ENCODE data around the gene CYP4F2.
"Not testable (repeated sequence)": the region's sequence is repeated elsewhere in the genome, so short reads cannot be mapped to it uniquely, and the experiment has no call there.

CYP4F2 gene

GRCh38 chr19:15874821-15875474, 22.9 kb downstream of the CYP4F2 start:
- H3K4me3 ChIP-seq (ENCODE audit: low read depth, low read length): no peak overlapping the region
- no peak for DNase-seq (ENCODE audit: low read depth, low spot score)
- POLR2A ChIA-PET: no interaction called here
- TF ChIP-seq CTCF (IDR thresholded peaks at IDR 0.05; ENCODE audit: insufficient read depth, low read length, missing control alignments): no peak
- CTCF ChIA-PET: no interaction called here

- DNase-seq (ENCODE audit: low read depth, low spot score); H3K4me3 ChIP-seq (ENCODE audit: low read depth, low read length); POLR2A ChIA-PET; CTCF ChIA-PET: not testable (repeated sequence)
These were observed 24.1 kb downstream of the CYP4F2 start for GRCh38 chr19:15873771-15874170.

- no peak overlapping the region for H3K4me3 ChIP-seq (ENCODE audit: low read depth, low read length)
- ChIA-PET CTCF (no interaction called here), POLR2A (no interaction called here)
These were observed 26.3 kb downstream of the CYP4F2 start for GRCh38 chr19:15871570-15871969.

GRCh38 chr19:15869873-15870272, 28.0 kb downstream of the CYP4F2 start:
- POLR2A ChIA-PET: no interaction called here
- H3K4me3 ChIP-seq (ENCODE audit: low read depth, low read length): no peak overlapping the region
- no peak for DNase-seq (ENCODE audit: low read depth, low spot score)
- no peak for TF ChIP-seq CTCF (IDR thresholded peaks at IDR 0.05; ENCODE audit: insufficient read depth, low read length, missing control alignments)
- CTCF ChIA-PET: interaction anchor here (0.8 to 1.7 kb wide), 2 partner anchors 12 to 240 kb away, joined by 3 to 4 read pairs; no protein-coding TSS in a partner anchor

More at GRCh38 chr19:15871570-15871969, 26.3 kb downstream of the CYP4F2 start:
- TF ChIP-seq CTCF (IDR thresholded peaks at IDR 0.05; ENCODE audit: insufficient read depth, low read length, missing control alignments): no peak
- DNase-seq (ENCODE audit: low read depth, low spot score): no peak

- TF ChIP-seq CTCF (IDR thresholded peaks at IDR 0.05; ENCODE audit: insufficient read depth, low read length, missing control alignments): peak; percentile 46
- no peak for DNase-seq (ENCODE audit: low read depth, low spot score)
- POLR2A ChIA-PET: no interaction called here
- no peak overlapping the region for H3K4me3 ChIP-seq (ENCODE audit: low read depth, low read length)
- CTCF ChIA-PET: interaction anchor here (0.8 to 1.7 kb wide), 2 partner anchors 11 to 239 kb away, joined by 3 to 4 read pairs; no protein-coding TSS in a partner anchor
These were observed 28.7 kb downstream of the CYP4F2 start for GRCh38 chr19:15869109-15869555.

- CTCF ChIA-PET: no interaction called here
- POLR2A ChIA-PET: no interaction called here
- no peak overlapping the region for H3K4me3 ChIP-seq (ENCODE audit: low read depth, low read length)
- no peak for DNase-seq (ENCODE audit: low read depth, low spot score)
- no peak for TF ChIP-seq CTCF (IDR thresholded peaks at IDR 0.05; ENCODE audit: insufficient read depth, low read length, missing control alignments)
These were observed 31.2 kb downstream of the CYP4F2 start for GRCh38 chr19:15866636-15867035.

DNA sequence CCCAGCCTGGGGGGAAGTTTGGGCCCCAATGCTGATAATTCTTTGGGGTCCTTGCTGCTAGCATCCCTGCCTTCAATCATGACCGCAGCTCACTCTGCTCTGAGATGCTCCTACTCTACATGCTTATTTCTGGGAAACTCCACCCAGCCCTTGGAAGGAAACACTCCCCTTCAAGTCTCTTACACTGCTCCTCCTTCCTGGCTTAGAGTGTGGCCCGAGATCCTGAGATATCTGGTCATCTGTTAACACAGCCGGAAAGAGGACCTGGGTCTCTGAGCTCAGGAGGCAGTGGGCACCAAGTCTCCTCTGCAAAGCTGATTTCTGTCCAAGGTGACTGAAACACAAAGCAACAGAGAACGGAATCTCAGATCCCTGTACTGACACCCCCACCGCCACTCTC, 33.0 kb downstream of the CYP4F2 start:
- ChIA-PET POLR2A (no interaction called here), CTCF (no interaction called here)
- no peak for TF ChIP-seq CTCF (IDR thresholded peaks at IDR 0.05; ENCODE audit: insufficient read depth, low read length, missing control alignments)
- no peak for DNase-seq (ENCODE audit: low read depth, low spot score)
- H3K4me3 ChIP-seq (ENCODE audit: low read depth, low read length): no peak overlapping the region

Data from AG04449 (cell line).